ENCODE measurements around the gene CENPS. TPM values are rescaled to one million over a fixed set of nuclear protein-coding genes. Genes with fewer than 3 reads are reported as not detected.

CENPS gene
- total and polyA plus RNA-seq, 2 of the 13 experiments (the other 11 are each of a cell fraction or from before 2014, with no cell fraction given): 3.3 to 22.0 TPM

GRCh38 chr1:10472220-10473144 lies 42.2 kb downstream of the CENPS start, which contains the start of gene DFFA (continued):
- TF ChIP-seq SMAD3 (CRISPR knock-in tag; IDR thresholded peaks at IDR 0.05): peak; percentile 88
- TF ChIP-seq PLRG1 (conservative IDR thresholded peaks at IDR 0.05): no peak
- TF ChIP-seq FOXA1 (IDR thresholded peaks at IDR 0.05): no peak
- no peak for TF ChIP-seq FOXA1 (CRISPR knock-in tag; IDR thresholded peaks at IDR 0.05)
- TF ChIP-seq TBX3 (IDR thresholded peaks at IDR 0.05; ENCODE audit: borderline replicate concordance): peak; percentile 55; the same call in 1 of the 2 replicates
- TF ChIP-seq ZNF572 (CRISPR knock-in tag; IDR thresholded peaks at IDR 0.05): peak; percentile 95
- TF ChIP-seq ZNF615 (CRISPR knock-in tag; IDR thresholded peaks at IDR 0.05; ENCODE audit: borderline replicate concordance): no peak
- 0 out of 2 replicates have a peak, but pooled peaks have one; percentile 59 for TF ChIP-seq NKX3-1 (CRISPR knock-in tag; IDR thresholded peaks at IDR 0.05)
- no peak for TF ChIP-seq ISX (CRISPR knock-in tag; conservative IDR thresholded peaks at IDR 0.05)
- TF ChIP-seq SNAI1 (CRISPR knock-in tag; IDR thresholded peaks at IDR 0.05; ENCODE audit: borderline replicate concordance): peak; percentile 50; the same call in 1 of the 2 replicates
- TF ChIP-seq, protein P1, sequence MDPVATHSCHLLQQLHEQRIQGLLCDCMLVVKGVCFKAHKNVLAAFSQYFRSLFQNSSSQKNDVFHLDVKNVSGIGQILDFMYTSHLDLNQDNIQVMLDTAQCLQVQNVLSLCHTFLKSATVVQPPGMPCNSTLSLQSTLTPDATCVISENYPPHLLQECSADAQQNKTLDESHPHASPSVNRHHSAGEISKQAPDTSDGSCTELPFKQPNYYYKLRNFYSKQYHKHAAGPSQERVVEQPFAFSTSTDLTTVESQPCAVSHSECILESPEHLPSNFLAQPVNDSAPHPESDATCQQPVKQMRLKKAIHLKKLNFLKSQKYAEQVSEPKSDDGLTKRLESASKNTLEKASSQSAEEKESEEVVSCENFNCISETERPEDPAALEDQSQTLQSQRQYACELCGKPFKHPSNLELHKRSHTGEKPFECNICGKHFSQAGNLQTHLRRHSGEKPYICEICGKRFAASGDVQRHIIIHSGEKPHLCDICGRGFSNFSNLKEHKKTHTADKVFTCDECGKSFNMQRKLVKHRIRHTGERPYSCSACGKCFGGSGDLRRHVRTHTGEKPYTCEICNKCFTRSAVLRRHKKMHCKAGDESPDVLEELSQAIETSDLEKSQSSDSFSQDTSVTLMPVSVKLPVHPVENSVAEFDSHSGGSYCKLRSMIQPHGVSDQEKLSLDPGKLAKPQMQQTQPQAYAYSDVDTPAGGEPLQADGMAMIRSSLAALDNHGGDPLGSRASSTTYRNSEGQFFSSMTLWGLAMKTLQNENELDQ (CRISPR knock-in tag; IDR thresholded peaks at IDR 0.05; ENCODE audit: borderline replicate concordance): no peak
- TF ChIP-seq ZNF768 (CRISPR knock-in tag; IDR thresholded peaks at IDR 0.05): peak; percentile 54; the same call in 1 of the 2 replicates
- TF ChIP-seq, protein P2, sequence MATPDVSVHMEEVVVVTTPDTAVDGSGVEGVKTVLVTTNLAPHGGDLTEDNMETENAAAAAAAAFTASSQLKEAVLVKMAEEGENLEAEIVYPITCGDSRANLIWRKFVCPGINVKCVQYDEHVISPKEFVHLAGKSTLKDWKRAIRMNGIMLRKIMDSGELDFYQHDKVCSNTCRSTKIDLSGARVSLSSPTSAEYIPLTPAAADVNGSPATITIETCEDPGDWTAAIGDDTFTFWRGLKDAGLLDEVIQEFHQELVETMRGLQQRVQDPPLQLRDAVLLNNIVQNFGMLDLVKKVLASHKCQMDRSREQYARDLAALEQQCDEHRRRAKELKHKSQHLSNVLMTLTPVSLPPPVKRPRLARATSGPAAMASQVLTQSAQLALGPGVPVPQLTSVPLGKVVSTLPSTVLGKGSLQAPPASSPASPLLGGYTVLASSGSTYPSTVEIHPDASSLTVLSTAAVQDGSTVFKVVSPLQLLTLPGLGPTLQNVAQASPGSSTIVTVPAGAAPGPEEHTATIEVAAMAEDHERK (CRISPR knock-in tag; IDR thresholded peaks at IDR 0.05; ENCODE audit: low read depth): peak; percentile 76
- TF ChIP-seq PCBP2 (optimal IDR thresholded peaks at IDR 0.05; ENCODE audit: low read depth, low read length, poor library complexity, severe bottlenecking): no peak
- peak; percentile 82; the same call in 1 of the 2 replicates for TF ChIP-seq ZNF414 (CRISPR knock-in tag; IDR thresholded peaks at IDR 0.05)
- no peak for TF ChIP-seq ZNF354B (CRISPR knock-in tag; IDR thresholded peaks at IDR 0.05)
- TF ChIP-seq ZFAT (CRISPR knock-in tag; conservative IDR thresholded peaks at IDR 0.05): no peak
- TF ChIP-seq MIER3 (CRISPR knock-in tag; IDR thresholded peaks at IDR 0.05; ENCODE audit: borderline replicate concordance): peak; percentile 84; the same call in 1 of the 2 replicates
- peak; percentile 51; the same call in 1 of the 2 replicates for TF ChIP-seq TRAFD1 (CRISPR knock-in tag; IDR thresholded peaks at IDR 0.05; ENCODE audit: borderline replicate concordance)
- no peak for TF ChIP-seq ZNF660 (CRISPR knock-in tag; IDR thresholded peaks at IDR 0.05; ENCODE audit: borderline replicate concordance, low read depth)
- 0 out of 2 replicates have a peak, but pooled peaks have one; percentile 59 for TF ChIP-seq ZNF264 (CRISPR knock-in tag; IDR thresholded peaks at IDR 0.05)
- TF ChIP-seq NR1H2 (CRISPR knock-in tag; IDR thresholded peaks at IDR 0.05; ENCODE audit: borderline replicate concordance, low read depth): peak; percentile 48; the same call in 1 of the 2 replicates
- no peak for TF ChIP-seq SRF (IDR thresholded peaks at IDR 0.05; ENCODE audit: low read depth, low read length)
